NCI-H2081 treated with DMSO at 0.1 percent for 48 hours (cell line): ENCODE measurements around the gene MRPL42.
"Not testable (repeated sequence)": the region's sequence is repeated elsewhere in the genome, so short reads cannot be mapped to it uniquely, and the experiment has no call there.

Source experiments
- DNase-seq: peaks from one replicate; lab custom pipeline; 2025; lab: John Stamatoyannopoulos, UW

The MRPL42 gene

GRCh38 chr12:93547778-93548177 lies 80.5 kb downstream of the MRPL42 start:
- DNase-seq = no peak

DNA sequence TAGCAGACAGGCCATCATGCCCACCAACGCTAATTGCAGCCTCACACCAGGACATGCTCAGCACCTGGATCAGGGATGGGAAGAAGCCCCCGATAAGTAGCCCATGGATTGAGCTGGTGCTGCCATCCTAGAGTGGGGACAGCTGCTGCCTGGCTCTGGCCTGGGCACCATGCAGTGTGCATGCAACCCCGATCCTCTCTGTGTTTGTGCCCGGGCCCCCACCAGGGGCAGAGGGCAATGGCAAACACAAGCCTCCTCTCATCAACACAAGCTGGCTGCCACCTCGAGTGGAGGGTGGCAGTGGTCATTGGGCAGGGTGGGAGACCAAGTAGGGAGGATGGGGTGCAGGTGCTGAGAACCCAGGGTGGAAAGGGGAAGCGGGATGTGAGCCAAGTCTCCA lies 81.9 kb downstream of the MRPL42 start:
- DNase-seq = no peak

DNA sequence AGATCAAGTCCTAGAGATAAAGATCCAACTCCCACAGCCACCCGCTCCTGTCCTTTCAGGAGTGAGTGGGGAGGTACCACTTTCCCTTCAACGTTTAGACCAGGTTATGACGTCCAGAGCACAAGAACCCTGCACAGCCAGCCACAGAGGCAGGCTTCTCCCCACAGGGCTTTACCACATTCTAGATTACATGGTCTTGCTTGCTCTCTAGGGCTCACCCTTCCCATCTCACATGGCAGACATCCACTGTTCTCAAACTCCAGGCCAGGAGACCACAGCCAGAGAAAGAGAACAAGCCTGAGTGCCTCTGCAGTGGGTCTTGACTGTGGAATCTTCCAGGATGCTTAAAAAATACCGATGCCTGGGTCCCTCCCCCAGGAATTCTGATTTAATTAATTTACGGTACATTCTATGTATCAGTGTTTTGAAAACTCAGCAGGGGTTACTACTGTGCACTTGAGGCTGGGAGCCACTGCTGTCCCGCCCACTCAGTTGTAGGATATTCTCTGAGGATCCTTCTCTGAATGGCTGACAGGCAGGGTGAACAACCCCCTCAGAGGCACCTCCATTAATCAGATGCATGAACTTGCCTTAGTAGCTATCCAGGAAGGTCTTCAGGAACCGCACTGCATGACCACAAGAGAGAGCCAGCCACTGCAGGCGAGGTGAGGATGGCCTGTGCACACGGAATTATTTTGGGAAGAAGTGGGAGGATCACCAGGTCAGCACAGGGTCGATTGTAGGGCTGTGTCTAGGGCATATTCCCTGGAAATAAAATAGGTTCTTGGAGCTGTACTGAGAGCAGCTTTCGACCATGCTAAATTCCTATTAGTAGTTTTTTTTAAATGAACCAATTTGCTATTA lies 83.7 kb downstream of the MRPL42 start:
- DNase-seq = no peak

DNA sequence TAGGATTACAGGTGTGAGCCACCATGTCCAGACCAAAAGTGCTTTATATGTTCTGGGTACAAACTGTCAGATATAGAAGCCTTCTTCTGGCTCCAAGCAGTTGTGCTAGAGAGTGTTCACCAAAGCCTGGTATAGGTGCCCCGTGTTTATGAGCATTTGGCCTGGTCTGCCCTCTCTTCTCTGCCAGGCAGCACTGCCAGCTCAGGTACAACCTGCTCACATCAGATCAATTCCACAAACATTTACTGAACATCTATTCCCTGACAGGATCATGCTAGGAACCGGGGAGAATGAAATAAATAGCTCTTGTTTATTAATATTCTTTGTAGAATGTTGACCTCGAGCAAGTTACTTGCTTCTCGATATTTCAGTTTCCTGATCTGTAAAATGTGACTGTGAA lies 85.1 kb downstream of the MRPL42 start:
- DNase-seq = no peak

DNA sequence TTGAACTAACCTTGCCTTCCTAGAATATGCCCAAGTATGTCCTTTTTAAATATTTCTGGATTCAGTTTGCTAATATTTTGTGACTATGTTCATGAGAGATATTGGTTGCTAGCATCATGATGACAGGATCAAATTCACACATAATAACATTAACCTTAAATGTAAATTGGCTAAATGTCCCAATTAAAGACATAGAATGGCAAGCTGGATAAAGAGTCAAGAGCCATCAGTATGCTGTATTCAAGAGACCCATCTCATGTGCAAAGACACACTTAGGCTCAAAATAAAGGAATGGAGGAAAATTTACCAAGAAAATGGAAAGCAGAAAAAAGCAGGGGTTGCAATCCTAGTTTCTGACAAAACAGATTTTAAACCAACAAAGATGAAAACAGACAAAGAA lies 90.6 kb downstream of the MRPL42 start:
- DNase-seq = not testable (repeated sequence)

- not testable (repeated sequence) for DNase-seq
Observed at GRCh38 chr12:93558685-93559084, 91.4 kb downstream of the MRPL42 start.

GRCh38 chr12:93563807-93564538 lies 96.7 kb downstream of the MRPL42 start:
- DNase-seq = no peak

DNA sequence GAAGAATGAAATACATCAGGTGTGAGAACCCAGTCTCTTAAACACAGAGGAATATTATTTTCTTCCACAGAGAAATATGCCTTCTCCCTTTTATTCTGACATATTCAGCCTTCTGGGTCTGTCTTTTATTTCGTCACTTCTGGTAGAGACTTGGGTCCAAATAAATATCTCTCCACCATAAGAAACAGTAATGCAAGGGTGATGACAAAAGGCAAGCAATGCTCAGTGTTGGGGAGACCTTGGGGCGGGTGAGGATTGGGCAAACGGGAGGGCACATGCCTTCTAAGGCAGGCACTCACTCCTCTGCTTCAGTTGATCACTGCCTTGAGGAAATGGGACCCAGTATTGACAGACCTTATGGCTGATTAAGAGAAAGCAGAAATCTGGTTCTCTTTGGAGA lies 98.4 kb downstream of the MRPL42 start:
- DNase-seq = no peak
